Measurements from ENCODE around the gene BLOC1S1.
A peak's percentile ranks its signal among the peaks of the same experiment; 100 is the strongest.

GRCh38 chr12:55705782-55706402 is 10.0 kb upstream of the BLOC1S1 start:
- TF ChIP-seq POLR2A (IDR thresholded peaks at IDR 0.05) (peak; percentile 22 to 38), CTCF (IDR thresholded peaks at IDR 0.05 in 4 of 5, conservative IDR thresholded peaks at IDR 0.05 in 1 of 5) (peak; percentile 57 to 75 (median 70))

Measured in gastrocnemius medialis (tissue), 4 donors.